HG02970 (cell line): Measurements from ENCODE around the gene LYRM2.
"Not testable (repeated sequence)": the region's sequence is repeated elsewhere in the genome, so short reads cannot be mapped to it uniquely, and the experiment has no call there.

Source experiments
- ATAC-seq: cut with Tn5 transposase; IDR thresholded peaks from one replicate; pipeline ENCODE4 v1.9.1; 2021; ENCODE audit warnings: mild to moderate bottlenecking, moderate library complexity, moderate number of reproducible peaks; ENCODE audit not compliant: unreplicated experiment, low FRiP score

The LYRM2 gene

GRCh38 chr6:89650579-89650978 is 12.0 kb upstream of the LYRM2 start:
- no peak for ATAC-seq

- no peak for ATAC-seq
These were observed 11.1 kb upstream of the LYRM2 start for GRCh38 chr6:89649682-89650081.

GRCh38 chr6:89644864-89645263 is 6.3 kb upstream of the LYRM2 start:
- ATAC-seq, result no peak

GRCh38 chr6:89643406-89643805 is 4.9 kb upstream of the LYRM2 start:
- ATAC-seq, result no peak

- no peak for ATAC-seq
These were observed 4.4 kb upstream of the LYRM2 start for GRCh38 chr6:89642956-89643355.

- ATAC-seq, result not testable (repeated sequence)
These were observed 3.0 kb upstream of the LYRM2 start for GRCh38 chr6:89641581-89641980.

- ATAC-seq, result no peak
These were observed 2.3 kb upstream of the LYRM2 start for GRCh38 chr6:89640804-89641203.

- peak; percentile 5 for ATAC-seq
These were observed 607 bp downstream of the LYRM2 start for GRCh38 chr6:89637960-89638319.

- not testable (repeated sequence) for ATAC-seq
These were observed 2.1 kb downstream of the LYRM2 start for GRCh38 chr6:89636412-89636811.

GRCh38 chr6:89630488-89630887 is 8.1 kb downstream of the LYRM2 start:
- ATAC-seq, result no peak

- no peak for ATAC-seq
These were observed 14.8 kb downstream of the LYRM2 start for GRCh38 chr6:89623749-89624148.

- ATAC-seq, result no peak
These were observed 19.0 kb downstream of the LYRM2 start for GRCh38 chr6:89619567-89619966.

- ATAC-seq, result no peak
These were observed 20.5 kb downstream of the LYRM2 start for GRCh38 chr6:89618026-89618425.

GRCh38 chr6:89616531-89616930 is 22.0 kb downstream of the LYRM2 start:
- no peak for ATAC-seq

- no peak for ATAC-seq
These were observed 22.7 kb downstream of the LYRM2 start for GRCh38 chr6:89615882-89616281.

- no peak for ATAC-seq
These were observed 24.8 kb downstream of the LYRM2 start for GRCh38 chr6:89613790-89614189.

GRCh38 chr6:89612121-89612520 is 26.4 kb downstream of the LYRM2 start:
- no peak for ATAC-seq

- ATAC-seq, result no peak
These were observed 26.9 kb downstream of the LYRM2 start for GRCh38 chr6:89611666-89612065.

GRCh38 chr6:89610149-89610642 is 28.4 kb downstream of the LYRM2 start:
- ATAC-seq, result no peak

- no peak for ATAC-seq
These were observed 32.7 kb downstream of the LYRM2 start for GRCh38 chr6:89605861-89606260.

GRCh38 chr6:89604653-89605052 is 33.9 kb downstream of the LYRM2 start:
- ATAC-seq, result no peak

- ATAC-seq, result no peak
These were observed 36.4 kb downstream of the LYRM2 start for GRCh38 chr6:89602166-89602565.

GRCh38 chr6:89599727-89600126 is 38.8 kb downstream of the LYRM2 start:
- ATAC-seq, result no peak
